Fibroblast of skin of back (primary cell): Measurements from ENCODE around the gene GPR61.

ENCODE experiments used
- DNase-seq: peaks from one replicate; pipeline ENCODE4 v3.0.0-alpha.2; 2013

The GPR61 gene

DNA sequence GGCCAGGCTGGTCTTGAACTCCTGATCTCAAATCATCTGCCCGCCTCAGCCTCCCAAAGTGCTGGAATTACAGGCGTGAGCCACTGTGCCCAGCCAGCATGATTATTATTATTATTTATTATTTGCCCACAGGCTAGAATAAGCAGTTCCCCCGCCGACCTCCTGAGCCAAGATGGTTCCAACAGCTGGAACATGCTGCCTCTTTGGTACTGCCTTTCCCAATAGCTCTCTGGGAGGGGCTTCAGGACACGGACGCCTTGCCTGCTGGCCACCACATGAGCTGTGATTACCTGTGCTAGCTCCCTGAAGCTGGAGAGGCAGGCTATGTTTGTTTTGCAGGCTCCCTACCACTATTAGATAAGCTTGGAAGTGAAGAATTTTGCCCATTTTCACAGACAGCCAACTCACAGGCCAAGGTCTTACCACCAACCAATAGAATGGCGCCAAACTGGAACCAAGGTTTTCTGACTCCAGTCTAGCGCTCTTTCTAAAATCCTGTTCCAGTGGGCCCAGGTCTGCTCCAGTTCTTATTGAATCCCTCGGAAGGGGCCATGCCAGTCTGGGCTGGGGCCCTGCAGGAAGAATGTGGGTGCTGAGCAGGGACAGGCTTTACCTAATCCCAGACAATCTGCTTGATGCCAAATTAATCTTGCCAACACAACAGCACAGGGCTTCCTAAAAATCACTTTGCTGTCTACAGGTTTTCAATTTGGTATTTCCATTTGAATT lies 2.1 kb upstream of the GPR61 start:
- DNase-seq, result no peak

DNA sequence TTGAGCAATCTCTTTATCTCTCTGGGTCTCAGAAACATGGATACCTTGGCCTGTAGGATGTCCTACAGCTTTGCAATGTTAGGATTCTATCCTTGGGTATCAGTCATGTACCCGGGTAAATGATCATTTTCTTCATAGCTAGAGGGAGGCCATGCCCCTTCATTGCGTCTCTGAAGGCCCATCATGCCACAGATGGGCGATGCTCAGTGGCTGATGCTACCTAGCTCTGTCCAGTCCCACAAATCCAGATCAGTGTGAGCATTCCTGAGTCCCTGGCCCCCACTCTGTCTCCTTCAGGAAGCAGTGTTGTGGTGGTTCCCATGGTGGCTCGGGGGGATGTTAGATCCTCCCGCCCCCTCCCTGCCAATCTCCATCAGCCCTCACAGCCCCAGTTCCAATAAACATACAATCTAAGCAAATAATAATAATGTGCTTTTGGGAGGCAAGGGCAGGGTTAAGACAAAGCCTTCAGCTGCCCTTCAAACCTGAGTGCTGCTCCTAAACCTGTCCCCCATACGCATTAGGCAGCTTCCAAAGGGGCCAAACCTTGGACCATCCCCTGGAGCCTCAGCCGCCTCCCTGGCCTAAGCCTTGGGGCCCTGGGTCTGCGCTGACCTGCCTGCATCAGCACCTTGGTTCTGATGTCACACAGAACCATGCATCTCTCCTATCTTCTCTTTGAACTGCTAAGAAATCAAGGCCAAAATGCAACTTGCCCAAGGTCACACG lies 681 bp upstream of the GPR61 start:
- DNase-seq, result no peak

DNA sequence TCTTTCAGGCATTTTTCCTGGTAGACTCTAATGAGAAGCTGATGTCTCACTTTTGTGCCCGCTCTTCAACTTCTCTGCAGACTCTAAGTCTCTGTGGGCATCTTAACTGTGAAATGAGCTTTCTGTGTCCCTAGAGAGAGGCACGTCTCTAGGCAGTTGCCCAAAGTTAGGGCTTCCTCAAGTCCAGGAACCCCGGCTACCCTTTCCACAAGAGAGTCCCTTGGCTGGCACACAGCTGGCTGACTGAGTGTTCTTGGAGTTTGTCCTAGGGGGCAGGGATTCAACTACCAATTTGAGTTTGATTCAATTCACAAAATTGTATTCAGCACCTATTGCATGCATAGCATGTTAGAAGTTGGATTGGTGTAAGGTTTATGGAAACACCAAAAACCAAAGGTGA lies 1.4 kb downstream of the GPR61 start:
- DNase-seq, result no peak

DNA sequence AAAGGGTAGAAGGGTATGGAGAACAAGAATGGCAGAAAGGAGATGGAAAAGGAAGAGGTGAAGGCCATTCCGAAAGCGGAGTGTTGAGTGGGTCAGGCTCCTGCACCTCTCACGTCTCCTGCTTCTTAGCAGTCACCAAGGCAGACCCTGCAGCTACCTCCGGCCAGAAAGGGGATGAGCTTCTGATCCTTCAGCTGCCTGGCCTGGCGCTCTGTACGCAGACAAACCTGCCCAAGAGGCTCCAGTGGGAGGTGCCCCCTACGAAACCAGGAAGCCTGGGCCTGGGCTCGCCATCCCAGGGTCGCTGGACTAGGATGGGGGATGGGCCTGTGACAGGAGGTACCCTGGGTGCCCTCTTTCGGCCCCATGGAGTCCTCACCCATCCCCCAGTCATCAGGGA lies 3.0 kb downstream of the GPR61 start:
- no peak for DNase-seq

DNA sequence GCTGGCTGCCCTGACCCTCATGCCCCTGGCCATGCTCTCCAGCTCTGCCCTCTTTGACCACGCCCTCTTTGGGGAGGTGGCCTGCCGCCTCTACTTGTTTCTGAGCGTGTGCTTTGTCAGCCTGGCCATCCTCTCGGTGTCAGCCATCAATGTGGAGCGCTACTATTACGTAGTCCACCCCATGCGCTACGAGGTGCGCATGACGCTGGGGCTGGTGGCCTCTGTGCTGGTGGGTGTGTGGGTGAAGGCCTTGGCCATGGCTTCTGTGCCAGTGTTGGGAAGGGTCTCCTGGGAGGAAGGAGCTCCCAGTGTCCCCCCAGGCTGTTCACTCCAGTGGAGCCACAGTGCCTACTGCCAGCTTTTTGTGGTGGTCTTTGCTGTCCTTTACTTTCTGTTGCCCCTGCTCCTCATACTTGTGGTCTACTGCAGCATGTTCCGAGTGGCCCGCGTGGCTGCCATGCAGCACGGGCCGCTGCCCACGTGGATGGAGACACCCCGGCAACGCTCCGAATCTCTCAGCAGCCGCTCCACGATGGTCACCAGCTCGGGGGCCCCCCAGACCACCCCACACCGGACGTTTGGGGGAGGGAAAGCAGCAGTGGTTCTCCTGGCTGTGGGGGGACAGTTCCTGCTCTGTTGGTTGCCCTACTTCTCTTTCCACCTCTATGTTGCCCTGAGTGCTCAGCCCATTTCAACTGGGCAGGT lies 3.8 kb downstream of the GPR61 start:
- no peak for DNase-seq

DNA sequence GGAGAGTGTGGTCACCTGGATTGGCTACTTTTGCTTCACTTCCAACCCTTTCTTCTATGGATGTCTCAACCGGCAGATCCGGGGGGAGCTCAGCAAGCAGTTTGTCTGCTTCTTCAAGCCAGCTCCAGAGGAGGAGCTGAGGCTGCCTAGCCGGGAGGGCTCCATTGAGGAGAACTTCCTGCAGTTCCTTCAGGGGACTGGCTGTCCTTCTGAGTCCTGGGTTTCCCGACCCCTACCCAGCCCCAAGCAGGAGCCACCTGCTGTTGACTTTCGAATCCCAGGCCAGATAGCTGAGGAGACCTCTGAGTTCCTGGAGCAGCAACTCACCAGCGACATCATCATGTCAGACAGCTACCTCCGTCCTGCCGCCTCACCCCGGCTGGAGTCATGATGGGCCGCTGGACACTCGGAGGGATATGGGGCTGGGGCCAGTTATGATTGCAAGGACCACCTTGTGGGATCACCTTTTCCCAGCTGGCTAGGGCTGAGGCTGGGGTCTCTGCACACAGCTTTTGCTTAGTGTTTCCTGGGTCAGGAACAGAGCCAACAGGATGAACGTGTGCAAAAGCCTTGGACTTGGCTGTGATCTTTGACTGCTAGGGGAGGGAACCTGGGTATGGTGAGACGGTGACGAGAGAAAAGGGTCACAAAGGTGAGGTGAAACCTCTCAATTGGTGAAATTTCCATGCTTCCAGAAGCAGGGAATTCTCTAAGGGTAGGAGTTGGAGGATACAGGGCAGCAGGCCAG lies 4.5 kb downstream of the GPR61 start:
- no peak for DNase-seq

DNA sequence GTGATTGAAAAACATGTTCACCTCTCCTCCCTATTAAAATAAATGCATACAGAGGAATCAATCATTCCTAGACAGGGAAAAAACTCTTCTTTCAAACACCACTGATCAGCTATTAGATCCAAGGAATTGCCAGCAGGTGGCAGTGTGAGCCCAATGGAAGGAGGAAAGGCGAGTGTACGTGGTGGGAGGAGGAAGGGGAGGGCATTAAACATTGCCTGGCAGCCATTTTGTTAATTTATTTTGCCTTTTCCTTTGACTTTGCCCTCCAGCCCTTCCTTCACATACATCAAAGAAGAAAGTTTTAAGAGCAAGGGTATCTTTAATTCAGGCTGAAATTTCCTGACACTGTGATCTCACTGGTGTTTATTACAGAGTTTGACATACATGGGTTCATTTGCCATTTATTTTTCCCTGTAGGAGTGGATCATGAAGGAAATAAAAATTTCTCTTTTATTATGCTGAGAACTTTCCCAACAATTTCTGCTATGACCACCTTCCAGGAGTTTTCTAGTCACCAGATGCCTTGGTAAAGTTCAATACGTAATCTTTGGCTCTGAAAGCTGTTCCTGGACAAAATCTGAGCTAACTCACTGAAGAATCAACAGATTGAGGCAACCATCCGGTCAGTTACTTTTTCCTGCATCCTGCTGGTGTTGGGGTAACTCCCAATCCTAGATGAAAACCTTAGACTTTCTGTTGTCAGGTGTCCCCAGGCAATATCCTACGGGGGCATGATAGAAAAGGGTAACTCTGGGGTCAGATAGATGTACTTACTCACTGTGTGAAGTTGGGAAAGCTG lies 6.8 kb downstream of the GPR61 start:
- DNase-seq, result peak; percentile 89

DNA sequence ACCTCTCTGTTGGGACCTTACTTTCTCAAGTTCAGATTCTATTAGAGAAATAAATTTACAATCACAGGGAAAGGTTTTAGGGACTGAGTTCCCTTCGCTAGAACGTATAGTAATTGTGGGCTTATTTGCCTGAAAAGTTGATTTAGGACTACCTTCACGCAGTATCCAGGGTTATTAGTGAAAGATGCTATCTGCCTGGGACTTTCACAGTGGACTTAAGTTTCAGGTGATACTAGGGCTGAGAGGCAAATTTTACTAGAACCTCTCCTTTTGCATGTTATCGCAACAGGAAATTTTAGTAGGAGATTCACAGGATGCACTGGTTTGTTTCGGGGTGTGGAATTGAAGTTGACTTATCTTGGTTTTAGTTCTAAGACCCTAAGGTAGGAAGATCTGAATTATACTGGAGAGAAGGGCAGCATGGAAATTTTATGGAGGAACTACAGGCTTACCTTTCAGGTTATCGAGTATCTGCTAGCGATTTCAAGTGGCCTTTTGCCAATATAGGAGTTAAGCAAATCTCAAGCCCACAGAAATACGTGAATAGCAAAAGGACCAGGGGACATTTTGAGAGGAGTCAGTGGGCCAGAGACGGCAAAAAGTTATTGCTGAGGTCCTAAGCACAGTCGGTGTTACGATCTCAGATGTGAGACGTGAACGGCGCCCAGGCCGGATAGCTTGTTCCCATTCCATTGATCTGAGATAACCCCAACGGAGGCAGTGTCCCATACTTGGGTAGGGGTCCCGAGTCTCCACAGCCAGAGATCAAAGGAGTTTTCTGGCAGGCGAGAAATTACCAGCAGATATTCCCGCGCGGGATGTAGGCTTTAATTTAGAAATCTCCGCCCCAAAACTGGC lies 8.0 kb downstream of the GPR61 start:
- peak; percentile 37 for DNase-seq

DNA sequence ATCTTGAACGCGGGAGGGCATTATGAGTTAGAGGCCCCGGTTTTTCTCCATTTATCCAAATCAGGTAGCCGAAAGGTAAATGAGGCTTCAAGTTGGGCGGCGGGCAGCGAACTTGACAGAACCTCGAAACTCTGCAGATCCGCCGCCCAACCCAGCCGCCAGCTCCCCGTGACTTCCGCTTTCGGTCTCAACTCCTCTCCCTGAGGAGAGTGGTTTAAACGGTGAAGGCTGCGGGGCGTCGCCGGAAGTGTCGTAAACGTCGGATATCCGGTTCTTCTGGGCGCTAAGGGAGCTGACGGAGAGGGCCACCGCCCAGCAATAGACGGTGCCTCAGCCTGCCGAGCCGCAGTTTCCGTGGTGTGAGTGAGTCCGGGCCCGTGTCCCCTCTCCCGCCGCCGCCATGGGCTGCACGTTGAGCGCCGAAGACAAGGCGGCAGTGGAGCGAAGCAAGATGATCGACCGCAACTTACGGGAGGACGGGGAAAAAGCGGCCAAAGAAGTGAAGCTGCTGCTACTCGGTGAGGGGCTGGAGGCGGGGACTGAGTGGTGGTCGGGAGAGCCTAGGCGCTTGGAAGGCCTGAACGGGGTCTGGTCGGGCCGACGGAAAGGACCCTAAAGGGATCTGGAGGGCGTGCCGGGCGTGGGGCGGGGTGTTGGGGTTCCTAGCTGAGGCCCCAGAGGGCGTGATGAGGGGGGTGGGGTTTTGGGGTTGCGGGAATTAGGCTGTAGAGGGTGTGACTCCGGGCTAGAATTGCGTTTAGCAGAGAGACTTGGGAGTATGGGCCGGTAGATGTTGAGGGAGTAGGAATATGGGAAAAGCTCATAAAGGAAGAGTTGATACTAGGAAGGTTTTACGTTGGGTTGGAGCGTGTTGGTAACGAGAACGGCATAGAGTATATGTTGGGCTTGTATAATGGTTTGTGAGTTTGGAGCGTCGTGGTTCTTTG lies 8.9 kb downstream of the GPR61 start, which contains the start of gene GNAI3:
Gene GNAI3, plus strand, starts transcription at position 295 of the 947 bp plus-strand sequence. Its CDS starts 106 bp downstream, at position 401.
- peak; percentile 97 for DNase-seq

DNA sequence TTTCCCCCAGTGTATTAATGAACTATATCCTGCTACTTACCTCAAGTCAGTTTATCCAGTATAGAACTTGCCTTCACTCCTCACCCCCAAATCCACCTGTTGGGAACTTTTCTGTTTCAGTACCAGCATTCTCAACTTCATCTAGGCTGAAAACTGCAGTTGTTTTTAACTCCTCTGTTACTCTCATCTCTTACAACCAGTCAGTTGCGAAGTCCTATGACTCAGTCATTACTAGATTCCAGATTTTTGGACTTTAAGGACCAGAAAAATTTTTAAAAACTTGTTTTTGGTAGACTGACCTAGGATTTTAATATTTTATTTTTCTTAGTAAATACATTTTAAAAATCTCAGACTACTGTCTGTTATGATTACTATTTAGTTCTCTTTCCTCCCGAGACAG lies 16.9 kb downstream of the GPR61 start:
- no peak for DNase-seq

DNA sequence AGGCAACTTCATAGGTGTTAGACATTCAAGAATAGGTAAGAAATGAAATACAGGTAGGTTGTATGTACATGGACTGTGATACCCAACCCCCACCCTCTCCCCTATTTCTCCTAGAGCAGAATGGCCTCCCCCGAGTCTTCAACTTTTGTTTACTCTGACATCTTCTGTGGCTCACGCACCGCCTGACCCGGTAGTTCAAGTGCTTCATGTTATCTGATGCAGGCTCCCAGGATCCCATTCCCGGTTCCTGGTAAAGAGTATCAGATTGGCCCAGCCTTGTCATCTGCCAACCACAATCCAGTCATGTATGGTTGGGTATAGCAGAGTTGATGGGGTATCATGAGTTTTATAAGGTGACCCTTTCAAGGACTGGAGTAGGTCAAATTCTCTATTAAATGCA lies 17.8 kb downstream of the GPR61 start:
- no peak for DNase-seq

DNA sequence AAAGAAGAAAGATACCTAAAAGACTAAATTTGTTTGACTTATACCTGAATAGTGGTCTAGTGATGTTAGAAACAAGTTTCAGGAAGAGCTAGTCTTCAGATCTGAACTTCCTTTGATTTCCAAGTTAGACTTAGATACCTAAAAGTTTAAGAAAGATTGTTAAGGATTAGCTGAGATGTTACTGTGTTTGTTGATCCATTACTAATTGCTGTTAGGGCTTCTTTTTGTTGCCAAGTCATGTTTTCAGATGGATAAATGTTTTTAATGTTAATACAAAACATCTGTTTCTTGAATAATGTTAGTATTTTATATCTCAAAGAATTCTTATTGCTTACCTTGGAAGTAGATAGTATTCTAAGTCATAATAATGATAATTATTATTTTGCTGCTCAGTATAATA lies 20.3 kb downstream of the GPR61 start:
- no peak for DNase-seq

DNA sequence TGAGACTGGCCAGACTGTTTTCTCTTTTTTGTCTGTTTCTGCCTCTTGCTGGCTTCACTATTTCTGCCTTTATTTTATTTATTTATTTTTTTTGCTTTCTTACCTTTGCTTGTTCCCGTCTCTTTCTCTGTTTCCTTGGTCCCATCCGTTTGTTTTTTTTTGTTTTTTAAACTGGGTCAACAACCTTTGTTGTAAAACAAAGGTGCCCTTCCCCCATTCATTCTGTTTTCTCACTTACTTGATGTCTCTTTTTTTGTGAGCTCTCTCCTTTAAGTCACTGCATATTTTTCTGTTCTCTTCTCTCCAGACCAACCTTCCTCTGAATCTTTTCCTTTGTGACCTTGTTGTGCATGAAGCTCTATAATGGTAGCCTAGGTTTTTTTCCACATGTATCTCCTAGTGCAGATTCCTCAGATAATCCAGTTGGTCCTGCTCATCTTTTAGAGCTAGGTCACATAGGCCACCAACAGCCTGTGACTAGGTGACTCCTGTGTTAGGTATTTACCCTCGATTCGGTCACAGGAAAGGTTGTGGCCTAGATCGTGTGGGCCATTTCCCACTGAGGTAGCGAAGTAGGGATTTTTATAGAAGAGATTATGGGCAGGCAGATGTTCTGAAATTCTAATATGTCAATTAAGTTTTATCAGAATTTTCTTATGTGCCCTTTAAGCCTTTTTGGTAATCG lies 24.7 kb downstream of the GPR61 start:
- no peak for DNase-seq

DNA sequence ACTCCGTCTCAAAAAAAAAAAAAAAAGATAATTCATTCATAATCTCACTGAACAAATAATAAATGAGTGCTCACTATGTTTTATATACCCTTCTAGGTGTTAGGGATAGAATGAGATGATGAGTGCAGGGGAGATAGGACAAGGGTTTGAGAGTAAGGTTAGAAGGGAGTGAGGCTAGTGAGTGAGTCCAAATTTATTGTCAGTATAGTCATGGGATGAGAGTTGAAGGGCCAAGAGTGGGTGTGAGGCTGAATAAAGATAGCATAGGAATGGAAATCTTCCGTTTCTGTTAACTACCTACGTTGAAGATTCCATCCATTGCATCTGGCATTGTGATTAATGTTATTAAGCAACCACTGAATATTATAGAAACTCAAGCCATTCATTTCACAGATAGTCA lies 25.6 kb downstream of the GPR61 start:
- no peak for DNase-seq

DNA sequence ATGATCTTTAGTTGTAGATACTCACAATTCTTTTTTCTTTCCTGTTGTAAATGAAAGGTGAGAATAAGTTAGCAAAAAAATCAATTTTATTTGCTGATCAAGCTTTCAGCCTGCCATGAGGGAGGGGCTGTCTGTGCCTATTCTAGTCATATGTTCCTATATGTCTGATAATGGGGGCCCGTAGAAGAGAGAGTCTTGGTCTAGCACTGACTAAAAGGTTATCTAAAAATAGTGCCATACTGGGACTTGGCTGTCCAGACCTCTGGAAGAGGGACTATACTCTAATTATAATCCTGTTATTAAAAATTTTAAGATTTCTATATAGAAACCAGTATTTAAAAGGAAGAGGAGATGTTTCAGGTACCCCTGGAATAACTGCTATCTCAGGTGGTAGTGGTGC lies 27.3 kb downstream of the GPR61 start:
- DNase-seq, result no peak

DNA sequence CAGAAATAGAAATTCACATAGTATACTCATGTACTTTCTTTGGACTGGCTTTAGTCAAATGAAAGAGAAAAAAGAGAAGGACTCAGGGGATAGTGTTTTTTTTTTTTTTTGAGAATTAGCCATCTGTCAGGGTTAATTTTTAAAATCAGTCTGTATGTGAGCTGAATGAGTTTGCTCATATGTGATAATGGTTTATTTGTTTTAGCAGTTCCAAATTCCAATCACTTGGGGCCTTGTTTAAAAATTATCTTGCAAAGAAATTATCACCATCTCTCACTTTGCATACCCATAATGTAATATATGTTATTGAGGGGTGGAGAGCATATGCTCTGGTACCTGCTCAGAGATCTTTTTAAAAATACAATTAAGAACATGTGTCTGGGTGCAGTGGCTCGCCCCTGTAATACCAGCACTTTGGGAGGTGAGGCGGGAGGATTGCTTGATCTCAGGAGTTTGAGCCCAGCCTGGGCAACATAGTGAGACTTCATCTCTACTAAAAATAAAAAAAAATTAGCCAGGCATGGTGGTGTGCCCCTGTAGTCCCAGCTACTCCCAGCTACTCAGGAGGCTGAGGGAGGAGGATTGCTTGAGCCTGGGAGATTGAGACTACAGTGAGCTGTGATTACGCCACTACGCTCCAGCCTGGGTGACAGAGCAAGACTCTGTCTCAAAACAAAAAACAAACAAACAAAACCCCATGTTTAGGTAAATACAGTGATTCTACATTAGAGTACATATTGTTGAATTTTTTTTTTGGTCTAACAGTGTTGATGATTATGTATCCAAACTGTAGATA lies 28.4 kb downstream of the GPR61 start:
- DNase-seq, result no peak

DNA sequence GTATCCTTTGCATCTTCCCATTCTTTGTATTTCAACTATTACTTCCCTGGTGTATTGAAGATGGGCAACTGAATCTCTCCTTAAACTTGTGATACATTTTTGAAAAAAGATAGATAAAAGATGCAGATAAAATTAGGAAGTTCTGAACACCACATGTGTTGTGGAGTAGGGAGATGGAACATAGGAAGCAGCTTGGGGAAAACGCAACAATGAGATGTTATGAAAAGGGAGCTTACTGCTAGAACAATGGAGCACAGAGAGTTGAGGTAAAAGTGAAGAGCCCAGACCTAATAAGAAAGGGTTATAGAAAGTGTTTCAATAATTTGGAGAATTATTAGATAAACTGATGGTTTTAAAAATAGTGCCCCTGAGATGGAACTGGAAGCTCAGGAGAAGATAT lies 29.7 kb downstream of the GPR61 start:
- DNase-seq, result no peak

DNA sequence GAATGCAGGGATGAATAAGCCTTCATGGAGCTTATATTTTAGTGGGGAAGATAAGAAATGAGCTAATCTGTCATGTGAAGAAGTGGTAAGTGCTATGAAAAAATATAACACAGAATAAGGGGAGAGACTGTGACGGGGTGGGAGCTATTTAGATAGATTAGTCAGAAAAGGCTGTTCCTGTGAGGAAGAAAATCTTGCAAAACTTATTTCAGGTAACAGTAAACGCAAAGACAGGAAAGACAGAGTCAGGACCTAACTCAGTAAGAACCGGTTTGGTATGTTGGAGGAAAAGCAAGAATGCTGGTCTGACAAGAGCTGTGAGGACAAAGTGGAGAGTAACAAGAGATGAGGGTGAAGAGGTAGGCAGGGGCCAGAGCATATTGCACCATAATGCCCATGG lies 30.7 kb downstream of the GPR61 start:
- no peak for DNase-seq
